ENCODE measurements around the gene MUSK. TPM values are rescaled to one million over a fixed set of nuclear protein-coding genes. Genes with fewer than 3 reads are reported as not detected.

MUSK gene
- total RNA-seq, 2 experiments from 2014 or later: not detected

GRCh38 chr9:110830495-110830894, 161.9 kb downstream of the MUSK start:
- Mint-ChIP-seq H3K4me1 (no peaks in the 10 kb centered on the region), H3K4me3 (no peak overlapping the region), H3K27ac (no peak overlapping the region), H3K27me3 (peaks cover 4% of the 10 kb centered on the region), H3K9me3 (no peaks in the 10 kb centered on the region), H3K36me3 (no peaks in the 10 kb centered on the region)
- no peak for DNase-seq

- no peak overlapping the region for H3K27ac Mint-ChIP-seq
- DNase-seq: no peak
- H3K36me3 Mint-ChIP-seq: no peaks in the 10 kb centered on the region
- no peaks in the 10 kb centered on the region for H3K9me3 Mint-ChIP-seq
- no peaks in the 10 kb centered on the region for H3K4me1 Mint-ChIP-seq
- no peak overlapping the region for H3K4me3 Mint-ChIP-seq
- H3K27me3 Mint-ChIP-seq: no peaks in the 10 kb centered on the region
These were observed 164.3 kb downstream of the MUSK start for GRCh38 chr9:110832926-110833325.

GRCh38 chr9:110835404-110835803, 166.8 kb downstream of the MUSK start:
- H3K4me1 Mint-ChIP-seq: no peaks in the 10 kb centered on the region
- no peak overlapping the region for H3K27ac Mint-ChIP-seq
- H3K4me3 Mint-ChIP-seq: no peak overlapping the region
- H3K27me3 Mint-ChIP-seq: no peaks in the 10 kb centered on the region
- peaks cover 2% of the 10 kb centered on the region for H3K9me3 Mint-ChIP-seq
- no peak for DNase-seq
- H3K36me3 Mint-ChIP-seq: no peaks in the 10 kb centered on the region

DNA sequence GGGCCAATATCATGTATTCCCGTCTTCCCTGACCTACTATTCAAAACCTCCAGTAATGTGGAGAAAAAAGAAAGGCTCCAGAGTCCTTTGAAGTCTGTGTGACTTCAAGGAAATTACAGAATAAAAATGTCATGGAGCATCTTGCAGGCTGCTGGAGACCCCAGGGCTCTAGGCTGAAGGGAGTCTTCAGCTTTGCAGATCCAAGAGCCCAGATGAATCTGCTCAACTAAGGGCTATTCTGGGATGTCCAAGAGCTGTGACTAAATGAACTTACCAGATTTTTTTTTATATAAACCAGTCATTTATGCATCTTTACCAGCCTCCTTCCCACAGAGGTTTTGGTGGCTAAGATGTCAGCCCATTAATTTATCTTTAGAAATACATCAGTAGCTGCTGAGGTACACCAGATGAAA, 167.3 kb downstream of the MUSK start:
- Mint-ChIP-seq H3K4me3 (no peak overlapping the region), H3K27me3 (no peaks in the 10 kb centered on the region), H3K36me3 (no peaks in the 10 kb centered on the region), H3K27ac (no peak overlapping the region), H3K9me3 (peaks cover 4% of the 10 kb centered on the region), H3K4me1 (no peaks in the 10 kb centered on the region)
- DNase-seq: no peak

- Mint-ChIP-seq H3K27me3 (no peaks in the 10 kb centered on the region), H3K4me3 (no peak overlapping the region), H3K9me3 (peaks cover 4% of the 10 kb centered on the region), H3K4me1 (no peaks in the 10 kb centered on the region), H3K27ac (no peak overlapping the region), H3K36me3 (no peaks in the 10 kb centered on the region)
- DNase-seq: no peak
These were observed 168.9 kb downstream of the MUSK start for GRCh38 chr9:110837401-110838005.

GRCh38 chr9:110842169-110842568, 173.6 kb downstream of the MUSK start:
- Mint-ChIP-seq H3K9me3 (peaks cover 6% of the 10 kb centered on the region), H3K4me3 (no peak overlapping the region), H3K36me3 (no peaks in the 10 kb centered on the region), H3K4me1 (no peaks in the 10 kb centered on the region), H3K27ac (no peak overlapping the region), H3K27me3 (no peaks in the 10 kb centered on the region)
- DNase-seq: no peak

GRCh38 chr9:110842986-110843385, 174.4 kb downstream of the MUSK start:
- peaks cover 6% of the 10 kb centered on the region for H3K9me3 Mint-ChIP-seq
- H3K27ac Mint-ChIP-seq: no peak overlapping the region
- no peaks in the 10 kb centered on the region for H3K27me3 Mint-ChIP-seq
- no peaks in the 10 kb centered on the region for H3K4me1 Mint-ChIP-seq
- no peak overlapping the region for H3K4me3 Mint-ChIP-seq
- DNase-seq: no peak
- no peaks in the 10 kb centered on the region for H3K36me3 Mint-ChIP-seq

- H3K9me3 Mint-ChIP-seq: peaks cover 6% of the 10 kb centered on the region
- DNase-seq: no peak
- no peak overlapping the region for H3K4me3 Mint-ChIP-seq
- no peak overlapping the region for H3K27ac Mint-ChIP-seq
- H3K4me1 Mint-ChIP-seq: no peaks in the 10 kb centered on the region
- H3K36me3 Mint-ChIP-seq: no peaks in the 10 kb centered on the region
- no peaks in the 10 kb centered on the region for H3K27me3 Mint-ChIP-seq
These were observed 175.5 kb downstream of the MUSK start for GRCh38 chr9:110844121-110844520.

DNA sequence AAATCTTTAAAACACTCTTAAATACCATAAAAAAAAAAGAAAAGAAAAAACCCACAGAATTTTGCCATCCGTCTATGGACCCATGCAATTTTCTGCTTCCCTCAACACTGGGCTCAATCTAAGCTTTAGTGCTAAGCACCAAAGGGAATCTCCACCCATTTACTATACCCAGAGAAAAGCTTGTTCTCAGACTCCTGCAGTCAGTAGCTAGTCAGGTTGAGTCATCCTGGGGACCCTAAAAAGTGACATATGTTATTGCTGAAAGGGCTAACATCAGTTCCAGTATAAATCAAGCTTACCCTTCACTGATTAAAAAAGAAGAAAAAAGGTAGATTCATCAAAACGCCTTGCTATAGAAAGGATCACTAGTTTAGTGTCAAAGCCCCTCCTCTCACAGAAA, 177.6 kb downstream of the MUSK start:
- Mint-ChIP-seq H3K36me3 (no peaks in the 10 kb centered on the region), H3K9me3 (peaks cover 1% of the 10 kb centered on the region), H3K27ac (no peak overlapping the region), H3K4me3 (no peak overlapping the region), H3K27me3 (no peaks in the 10 kb centered on the region), H3K4me1 (no peaks in the 10 kb centered on the region)
- no peak for DNase-seq

DNA sequence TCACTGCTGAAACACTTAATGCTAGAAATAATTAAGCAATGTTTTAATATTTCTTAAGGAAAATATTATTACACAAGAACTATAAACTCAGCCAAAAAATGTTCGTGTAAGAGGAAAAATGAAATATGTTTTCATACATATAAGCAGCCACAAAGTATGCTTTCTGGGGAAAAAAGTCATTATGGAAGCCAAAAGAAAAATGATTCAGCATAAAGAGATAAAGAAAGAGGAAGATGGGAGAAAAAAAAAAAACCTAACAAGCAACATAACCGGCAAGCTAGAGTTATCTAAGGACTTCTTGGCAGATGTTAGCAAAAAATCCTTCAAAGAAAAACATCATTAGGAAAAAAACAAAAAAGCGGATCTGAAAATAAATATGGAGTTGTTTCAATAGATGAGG, 179.1 kb downstream of the MUSK start:
- Mint-ChIP-seq H3K27me3 (no peaks in the 10 kb centered on the region), H3K4me3 (no peak overlapping the region), H3K4me1 (no peaks in the 10 kb centered on the region), H3K27ac (no peak overlapping the region), H3K36me3 (no peaks in the 10 kb centered on the region), H3K9me3 (peaks cover 1% of the 10 kb centered on the region)
- DNase-seq: no peak

DNA sequence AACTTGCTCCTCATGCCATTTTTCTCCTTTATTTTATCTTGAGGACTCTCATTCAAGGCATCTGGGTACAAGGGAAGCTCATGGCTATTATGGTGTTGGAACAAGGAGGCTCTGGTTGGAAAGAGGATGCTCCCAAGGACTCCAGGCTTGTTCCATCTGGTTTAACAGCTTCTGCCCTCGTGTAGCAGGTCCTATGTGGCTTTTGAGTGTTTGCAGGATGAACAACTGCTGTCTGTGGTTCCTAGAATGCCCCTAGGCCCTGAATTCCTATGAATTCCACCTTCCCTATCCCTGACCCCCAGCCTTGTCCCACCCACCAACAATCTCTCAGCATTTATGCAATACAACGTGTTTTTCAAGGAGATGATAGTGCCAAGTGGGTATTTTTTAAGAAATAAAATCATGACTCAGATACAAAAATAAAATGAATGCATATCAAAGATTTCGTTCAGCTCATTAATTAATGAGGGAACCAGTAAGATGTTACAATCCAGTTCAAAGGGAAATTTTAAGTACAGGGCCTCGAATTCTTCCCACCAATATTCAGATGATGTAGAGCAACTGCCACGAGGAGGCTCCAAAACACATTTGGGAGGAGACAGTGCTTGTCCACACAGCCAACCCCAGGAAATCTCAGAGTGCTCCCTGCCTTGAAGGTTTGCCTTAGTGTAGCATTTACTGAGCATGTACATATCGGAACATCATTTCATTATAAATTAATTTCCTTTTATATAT, 182.0 kb downstream of the MUSK start:
- H3K9me3 Mint-ChIP-seq: peaks cover 7% of the 10 kb centered on the region
- H3K27me3 Mint-ChIP-seq: no peaks in the 10 kb centered on the region
- DNase-seq: no peak
- H3K36me3 Mint-ChIP-seq: no peaks in the 10 kb centered on the region
- no peaks in the 10 kb centered on the region for H3K4me1 Mint-ChIP-seq
- no peak overlapping the region for H3K27ac Mint-ChIP-seq
- H3K4me3 Mint-ChIP-seq: no peak overlapping the region

Other genes starting within 250 kb of the MUSK start
- not detected for gene SVEP1, start 89.0 kb upstream of the MUSK start, total RNA-seq

Data from activated naive CD8-positive, alpha-beta T cell treated with anti-CD3 and anti-CD28 coated beads for 36 hours (primary cell).